Right lobe of liver (tissue), 4 donors: ENCODE measurements around the gene PCNX2.

Experiments used
- POLR2A ChIP-seq: fragments of 450-650 bp; IDR thresholded peaks from one replicate; pipeline ENCODE4 v1.6.1; 2017; ENCODE audit warnings: antibody characterized with exemption, mild to moderate bottlenecking
- TF ChIP-seq, protein P1 (sequence below), 4 donors: fragments of 200-600 bp in 3 of 4; fragments of 450-650 bp in 1 of 4; IDR thresholded peaks; one replicate each; pipeline versions ENCODE4 v1.5.1 to v1.8.0; 2016 to 2022; ENCODE audit warnings: antibody characterized with exemption in 4 of 4, mild to moderate bottlenecking in 2 of 4
- donor health status: DM: no; HTN: no; CAD: no.
- donor health status: DM: no; HTN: no; CAD: no.
- donor health status: DM: no; HTN: yes; CAD: no.

GRCh38 chr1:232978815-232979214 lies 316.7 kb downstream of the PCNX2 start:
- TF ChIP-seq, protein P1, sequence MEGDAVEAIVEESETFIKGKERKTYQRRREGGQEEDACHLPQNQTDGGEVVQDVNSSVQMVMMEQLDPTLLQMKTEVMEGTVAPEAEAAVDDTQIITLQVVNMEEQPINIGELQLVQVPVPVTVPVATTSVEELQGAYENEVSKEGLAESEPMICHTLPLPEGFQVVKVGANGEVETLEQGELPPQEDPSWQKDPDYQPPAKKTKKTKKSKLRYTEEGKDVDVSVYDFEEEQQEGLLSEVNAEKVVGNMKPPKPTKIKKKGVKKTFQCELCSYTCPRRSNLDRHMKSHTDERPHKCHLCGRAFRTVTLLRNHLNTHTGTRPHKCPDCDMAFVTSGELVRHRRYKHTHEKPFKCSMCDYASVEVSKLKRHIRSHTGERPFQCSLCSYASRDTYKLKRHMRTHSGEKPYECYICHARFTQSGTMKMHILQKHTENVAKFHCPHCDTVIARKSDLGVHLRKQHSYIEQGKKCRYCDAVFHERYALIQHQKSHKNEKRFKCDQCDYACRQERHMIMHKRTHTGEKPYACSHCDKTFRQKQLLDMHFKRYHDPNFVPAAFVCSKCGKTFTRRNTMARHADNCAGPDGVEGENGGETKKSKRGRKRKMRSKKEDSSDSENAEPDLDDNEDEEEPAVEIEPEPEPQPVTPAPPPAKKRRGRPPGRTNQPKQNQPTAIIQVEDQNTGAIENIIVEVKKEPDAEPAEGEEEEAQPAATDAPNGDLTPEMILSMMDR (IDR thresholded peaks at IDR 0.05), result no peak
- no peak for TF ChIP-seq POLR2A
